ENCODE data around the gene NFX1.
A peak's percentile ranks its signal among the peaks of the same experiment; 100 is the strongest.

DNA sequence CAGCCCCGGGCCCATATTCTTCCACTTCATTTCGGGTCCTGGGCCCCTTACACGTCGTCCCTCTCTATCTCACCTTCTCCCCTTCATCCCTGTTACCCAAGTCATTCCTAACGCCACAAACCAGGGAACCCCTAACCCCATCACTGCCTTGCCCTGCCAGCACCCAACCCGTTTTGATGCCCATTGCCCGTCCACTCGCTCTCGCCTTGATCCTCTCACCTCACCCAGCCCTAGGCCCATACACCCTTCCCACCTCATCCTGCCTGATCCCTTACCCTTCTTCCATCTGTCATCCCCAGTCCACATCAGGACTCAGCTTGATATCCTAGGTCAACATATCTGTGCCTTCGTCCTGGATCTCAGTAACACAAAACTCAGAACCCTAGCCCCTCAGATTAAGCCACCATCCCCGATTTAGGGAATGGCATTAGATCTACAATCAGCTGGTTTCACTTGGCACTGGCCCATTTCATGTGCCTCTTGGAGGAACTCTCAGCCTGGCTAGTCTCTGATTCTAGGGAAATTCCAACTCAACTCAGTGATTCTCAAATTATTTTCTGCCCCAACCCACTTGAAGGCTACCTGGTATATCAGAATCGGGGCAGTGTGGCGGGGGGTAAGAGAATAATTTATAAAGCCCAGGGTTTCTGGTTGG lies 25.0 kb upstream of the NFX1 start:
- peak in 1 of 4 donors; percentile 16 for TF ChIP-seq POLR2A (IDR thresholded peaks at IDR 0.05)
- TF ChIP-seq, protein P1, sequence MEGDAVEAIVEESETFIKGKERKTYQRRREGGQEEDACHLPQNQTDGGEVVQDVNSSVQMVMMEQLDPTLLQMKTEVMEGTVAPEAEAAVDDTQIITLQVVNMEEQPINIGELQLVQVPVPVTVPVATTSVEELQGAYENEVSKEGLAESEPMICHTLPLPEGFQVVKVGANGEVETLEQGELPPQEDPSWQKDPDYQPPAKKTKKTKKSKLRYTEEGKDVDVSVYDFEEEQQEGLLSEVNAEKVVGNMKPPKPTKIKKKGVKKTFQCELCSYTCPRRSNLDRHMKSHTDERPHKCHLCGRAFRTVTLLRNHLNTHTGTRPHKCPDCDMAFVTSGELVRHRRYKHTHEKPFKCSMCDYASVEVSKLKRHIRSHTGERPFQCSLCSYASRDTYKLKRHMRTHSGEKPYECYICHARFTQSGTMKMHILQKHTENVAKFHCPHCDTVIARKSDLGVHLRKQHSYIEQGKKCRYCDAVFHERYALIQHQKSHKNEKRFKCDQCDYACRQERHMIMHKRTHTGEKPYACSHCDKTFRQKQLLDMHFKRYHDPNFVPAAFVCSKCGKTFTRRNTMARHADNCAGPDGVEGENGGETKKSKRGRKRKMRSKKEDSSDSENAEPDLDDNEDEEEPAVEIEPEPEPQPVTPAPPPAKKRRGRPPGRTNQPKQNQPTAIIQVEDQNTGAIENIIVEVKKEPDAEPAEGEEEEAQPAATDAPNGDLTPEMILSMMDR (IDR thresholded peaks at IDR 0.05) = no peak

Measured in stomach (tissue), 4 donors.